CD14-positive monocyte (primary cell): Measurements from ENCODE around the gene FLAD1. TPM values are rescaled to one million over a fixed set of nuclear protein-coding genes. Genes with fewer than 3 reads are reported as not detected.

ENCODE experiments used
- DNase-seq, 3 donors: peaks; one replicate each; pipeline ENCODE4 v3.0.0-alpha.2; 2011 to 2022
- H2AFZ ChIP-seq: 2 replicates; pipeline ENCODE4 v1.6.0; 2012; ENCODE audit warnings: mild to moderate bottlenecking, low read depth, low read length, inconsistent platforms; ENCODE audit not compliant: insufficient read depth, poor library complexity, severe bottlenecking
- H3K27ac ChIP-seq, 2 donors: 1 replicate in 1 of 2; 2 replicates in 1 of 2; pipeline ENCODE4 v1.5.1; 2012 to 2013; ENCODE audit warnings: low read length in 2 of 2, control low read depth in 1 of 2, inconsistent platforms in 1 of 2, low read depth in 1 of 2, mild to moderate bottlenecking in 1 of 2
- H3K27me3 ChIP-seq, 2 donors: one replicate each; pipeline versions ENCODE4 v1.6.0 to v1.6.1; 2011 to 2013; ENCODE audit warnings: low read length in 2 of 2; ENCODE audit not compliant: control insufficient read depth in 2 of 2, insufficient read depth in 2 of 2
- H3K36me3 ChIP-seq, 2 donors: replicated peaks in 1 of 2; 1 replicate in 1 of 2; 2 replicates in 1 of 2; pipeline versions ENCODE4 v1.5.1 to v1.6.1; 2012 to 2013; ENCODE audit warnings: low read length in 2 of 2, control low read depth in 1 of 2, inconsistent platforms in 1 of 2, mild to moderate bottlenecking in 1 of 2; ENCODE audit not compliant: insufficient read depth in 2 of 2, control insufficient read depth in 1 of 2
- H3K4me1 ChIP-seq, 2 donors: 1 replicate in 1 of 2; 2 replicates in 1 of 2; pipeline versions ENCODE4 v1.5.1 to v1.6.1; 2012 to 2013; ENCODE audit warnings: low read length in 2 of 2, control low read depth in 1 of 2, inconsistent platforms in 1 of 2, mild to moderate bottlenecking in 1 of 2, moderate library complexity in 1 of 2; ENCODE audit not compliant: insufficient read depth in 2 of 2, control insufficient read depth in 1 of 2
- H3K4me2 ChIP-seq: replicated peaks from 2 replicates; pipeline ENCODE3; 2012; ENCODE audit warnings: low read length, moderate library complexity, mild to moderate bottlenecking; ENCODE audit not compliant: poor library complexity, severe bottlenecking; ENCODE audit errors: extremely low read depth
- H3K4me3 ChIP-seq, 3 experiments: fragments of 200-600 bp in 1 of 3; sonication (generic) in 1 of 3; replicated peaks in 1 of 3; 1 replicate in 2 of 3; 2 replicates in 1 of 3; pipeline ENCODE4 v1.5.1; 2011 to 2013; ENCODE audit warnings: low read length in 3 of 3, mild to moderate bottlenecking in 3 of 3, control low read depth in 2 of 3, low read depth in 2 of 3, inconsistent platforms in 1 of 3, moderate library complexity in 1 of 3
- H3K79me2 ChIP-seq: 2 replicates; pipeline ENCODE4 v1.6.0; 2012; ENCODE audit warnings: mild to moderate bottlenecking, control low read depth, inconsistent platforms, low read length, moderate library complexity; ENCODE audit not compliant: insufficient read depth
- H3K9ac ChIP-seq: 2 replicates; pipeline ENCODE4 v1.6.0; 2017; ENCODE audit warnings: low read length, mild to moderate bottlenecking; ENCODE audit not compliant: insufficient read depth, poor library complexity, severe bottlenecking
- H3K9me3 ChIP-seq, 2 donors: replicated peaks in 1 of 2; 1 replicate in 1 of 2; 2 replicates in 1 of 2; pipeline versions ENCODE4 v1.5.1 to v1.6.1; 2012 to 2013; ENCODE audit warnings: low read length in 2 of 2, control low read depth in 1 of 2; ENCODE audit not compliant: control insufficient read depth in 1 of 2, insufficient read depth in 1 of 2
- H4K20me1 ChIP-seq: 2 replicates; pipeline ENCODE4 v1.6.0; 2012; ENCODE audit warnings: mild to moderate bottlenecking, low read length, control low read depth, moderate library complexity; ENCODE audit not compliant: insufficient read depth
- H3K27ac Mint-ChIP-seq, 7 donors: one replicate each; pipeline ENCODE4 v1.8.0; 2020; ENCODE audit warnings: mild to moderate bottlenecking in 7 of 7, mixed read lengths in 7 of 7, moderate library complexity in 6 of 7, inconsistent platforms in 2 of 7
- H3K27me3 Mint-ChIP-seq, 3 donors: one replicate each; pipeline ENCODE4 v1.8.0; 2021 to 2022; ENCODE audit warnings: low read depth in 3 of 3, mild to moderate bottlenecking in 3 of 3, mixed read lengths in 3 of 3, moderate library complexity in 3 of 3, inconsistent platforms in 1 of 3
- H3K36me3 Mint-ChIP-seq, 2 donors: one replicate each; pipeline ENCODE4 v1.8.0; 2020; ENCODE audit warnings: mixed read lengths in 2 of 2, inconsistent platforms in 1 of 2, mild to moderate bottlenecking in 1 of 2
- H3K4me1 Mint-ChIP-seq: one replicate; pipeline ENCODE4 v1.8.0; 2020; ENCODE audit warnings: mild to moderate bottlenecking, mixed read lengths
- H3K4me3 Mint-ChIP-seq, 2 donors: one replicate each; pipeline ENCODE4 v1.8.0; 2020; ENCODE audit warnings: mild to moderate bottlenecking in 2 of 2, mixed read lengths in 2 of 2, moderate library complexity in 1 of 2
- H3K9me3 Mint-ChIP-seq, 7 donors: one replicate each; pipeline ENCODE4 v1.8.0; 2020 to 2022; ENCODE audit warnings: mixed read lengths in 7 of 7, mild to moderate bottlenecking in 6 of 7, moderate library complexity in 6 of 7, inconsistent platforms in 2 of 7
- CTCF ChIP-seq: fragments of 200-600 bp; IDR thresholded peaks from one replicate; pipeline ENCODE4 v1.8.0; 2022; ENCODE audit warnings: antibody characterized with exemption, mild to moderate bottlenecking
- WGBS: methylation state at CpG from one replicate; pipeline ENCODE4 v1.1.5; 2013; ENCODE audit warnings: missing lambda C conversion rate; ENCODE audit not compliant: insufficient coverage; 5-methylcytosine and 5-hydroxymethylcytosine counted together
- intact Hi-C, 2 donors: fragments of 100-400 bp; cut with micrococcal nuclease; formaldehyde crosslinking; loops; one replicate each; pipeline versions ENCODE4 v1.15.0 to v1.15.1; 2023
- polyA plus RNA-seq, 3 donors: library from polyadenylated mRNA; depleted of rRNA in 1 of 3; unstranded in 2 of 3; stranded (reverse) in 1 of 3; fragments of 300-500 nt in 2 of 3; fragments of >200 nt in 1 of 3; fragmentation: Illumina TruSeq in 2 of 3; gene quantifications; 1 replicate in 2 of 3; 2 replicates in 1 of 3; pipeline ENCODE4 v1.2.3, GENCODE V29; 2012 to 2021

FLAD1 gene
- polyA plus RNA-seq, 3 donors, result 31.5 to 41.6 (median 35.1) TPM

GRCh38 chr1:154968731-154969130 lies 14.4 kb upstream of the FLAD1 start:
- H3K27ac Mint-ChIP-seq, result peak overlapping the region in 2 of 7 donors; percentile 58 to 63
- Histone ChIP-seq H3K9ac (no peak overlapping the region), H3K4me3 (no peak overlapping the region), H3K27ac (peak overlapping the region in 1 of 2 donors; percentile 38), H3K4me2 (no peak overlapping the region), H2AFZ (no peak overlapping the region), H4K20me1 (peaks cover 85% of the 10 kb centered on the region), H3K4me1 (peaks cover 38 to 40% of the 10 kb centered on the region in 2 donors), H3K9me3 (no peaks in the 10 kb centered on the region), H3K27me3 (no peaks in the 10 kb centered on the region), H3K79me2 (peaks cover 66% of the 10 kb centered on the region), H3K36me3 (peaks cover 53 to 64% of the 10 kb centered on the region in 2 donors)
- TF ChIP-seq CTCF, result no peak
- no peak overlapping the region for H3K4me3 Mint-ChIP-seq
- peaks cover 61 to 76% of the 10 kb centered on the region in 2 donors for H3K36me3 Mint-ChIP-seq
- no CpG with 5 or more reads among the region's 3 CpGs for WGBS
- H3K4me1 Mint-ChIP-seq, result peaks cover 34% of the 10 kb centered on the region
- intact Hi-C loops, result no loop called here
- DNase-seq, result no peak
- no peaks in the 10 kb centered on the region for H3K9me3 Mint-ChIP-seq
- peaks cover 0 to 7% (median 0%) of the 10 kb centered on the region in 3 donors for H3K27me3 Mint-ChIP-seq

GRCh38 chr1:154969246-154969645 lies 13.9 kb upstream of the FLAD1 start:
- Histone ChIP-seq H3K9ac (no peak overlapping the region), H2AFZ (no peak overlapping the region), H3K27me3 (no peaks in the 10 kb centered on the region), H3K36me3 (peaks cover 48 to 59% of the 10 kb centered on the region in 2 donors), H3K27ac (peak overlapping the region in 1 of 2 donors; percentile 38), H3K4me1 (peaks cover 38 to 42% of the 10 kb centered on the region in 2 donors), H3K4me3 (no peak overlapping the region), H3K9me3 (no peaks in the 10 kb centered on the region), H3K79me2 (peaks cover 61% of the 10 kb centered on the region), H3K4me2 (no peak overlapping the region), H4K20me1 (peaks cover 85% of the 10 kb centered on the region)
- Mint-ChIP-seq H3K9me3 (no peaks in the 10 kb centered on the region), H3K4me3 (no peak overlapping the region), H3K4me1 (peaks cover 34% of the 10 kb centered on the region), H3K36me3 (peaks cover 58 to 71% of the 10 kb centered on the region in 2 donors), H3K27me3 (peaks cover 0 to 7% (median 0%) of the 10 kb centered on the region in 3 donors), H3K27ac (peak overlapping the region in 5 of 7 donors; percentile 8 to 72 (median 54))
- WGBS, result 100% methylated on average over 1 of the region's 5 CpGs
- no peak for DNase-seq
- intact Hi-C loops, result no loop called here
- no peak for TF ChIP-seq CTCF
